ENCODE results near the gene RNPEP.
"Not testable (repeated sequence)": the region's sequence is repeated elsewhere in the genome, so short reads cannot be mapped to it uniquely, and the experiment has no call there.

Gene RNPEP

GRCh38 chr1:201955729-201956143 is 26.7 kb upstream of the RNPEP start:
- TF ChIP-seq POLR2AphosphoS5 (IDR thresholded peaks at IDR 0.05; ENCODE audit: low read depth) = peak; percentile 11; the same call in 1 of the 2 replicates
- TF ChIP-seq, protein P1, sequence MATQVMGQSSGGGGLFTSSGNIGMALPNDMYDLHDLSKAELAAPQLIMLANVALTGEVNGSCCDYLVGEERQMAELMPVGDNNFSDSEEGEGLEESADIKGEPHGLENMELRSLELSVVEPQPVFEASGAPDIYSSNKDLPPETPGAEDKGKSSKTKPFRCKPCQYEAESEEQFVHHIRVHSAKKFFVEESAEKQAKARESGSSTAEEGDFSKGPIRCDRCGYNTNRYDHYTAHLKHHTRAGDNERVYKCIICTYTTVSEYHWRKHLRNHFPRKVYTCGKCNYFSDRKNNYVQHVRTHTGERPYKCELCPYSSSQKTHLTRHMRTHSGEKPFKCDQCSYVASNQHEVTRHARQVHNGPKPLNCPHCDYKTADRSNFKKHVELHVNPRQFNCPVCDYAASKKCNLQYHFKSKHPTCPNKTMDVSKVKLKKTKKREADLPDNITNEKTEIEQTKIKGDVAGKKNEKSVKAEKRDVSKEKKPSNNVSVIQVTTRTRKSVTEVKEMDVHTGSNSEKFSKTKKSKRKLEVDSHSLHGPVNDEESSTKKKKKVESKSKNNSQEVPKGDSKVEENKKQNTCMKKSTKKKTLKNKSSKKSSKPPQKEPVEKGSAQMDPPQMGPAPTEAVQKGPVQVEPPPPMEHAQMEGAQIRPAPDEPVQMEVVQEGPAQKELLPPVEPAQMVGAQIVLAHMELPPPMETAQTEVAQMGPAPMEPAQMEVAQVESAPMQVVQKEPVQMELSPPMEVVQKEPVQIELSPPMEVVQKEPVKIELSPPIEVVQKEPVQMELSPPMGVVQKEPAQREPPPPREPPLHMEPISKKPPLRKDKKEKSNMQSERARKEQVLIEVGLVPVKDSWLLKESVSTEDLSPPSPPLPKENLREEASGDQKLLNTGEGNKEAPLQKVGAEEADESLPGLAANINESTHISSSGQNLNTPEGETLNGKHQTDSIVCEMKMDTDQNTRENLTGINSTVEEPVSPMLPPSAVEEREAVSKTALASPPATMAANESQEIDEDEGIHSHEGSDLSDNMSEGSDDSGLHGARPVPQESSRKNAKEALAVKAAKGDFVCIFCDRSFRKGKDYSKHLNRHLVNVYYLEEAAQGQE (IDR thresholded peaks at IDR 0.05; ENCODE audit: insufficient replicate concordance, low read depth) = no peak
- peak; percentile 7; the same call in 1 of the 2 replicates for TF ChIP-seq SPI1 (IDR thresholded peaks at IDR 0.05; ENCODE audit: borderline replicate concordance, low read depth)
- peak overlapping the region; percentile 88 for H3K27ac ChIP-seq (replicated peaks)
- no peak for DNase-seq (ENCODE audit: low read depth in 1 of 2, low spot score in 1 of 2)
- H3K27me3 ChIP-seq (ENCODE audit: insufficient read depth, poor library complexity, severe bottlenecking) = no peaks in the 10 kb centered on the region
- H3K4me3 ChIP-seq (replicated peaks; ENCODE audit: insufficient read depth, low read length) = peak overlapping the region; percentile 91

DNA sequence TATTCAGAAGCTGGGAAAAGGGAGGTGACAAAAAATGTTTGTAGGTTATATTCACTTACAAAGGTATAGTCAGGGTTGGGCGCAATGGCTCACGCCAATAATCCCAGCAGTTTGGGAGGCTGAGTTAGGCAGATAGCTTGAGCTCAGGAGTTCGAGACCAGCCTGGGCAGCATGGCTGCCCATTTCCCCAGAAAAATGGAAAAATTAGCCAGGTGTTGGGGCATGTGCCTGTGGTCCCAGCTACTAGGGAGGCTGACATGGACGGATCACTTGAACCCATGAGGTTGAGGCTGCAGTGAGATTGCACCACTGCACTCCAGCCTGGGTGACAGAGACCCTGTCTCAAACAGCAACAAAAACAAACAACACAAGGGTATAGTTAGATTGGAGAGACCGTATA is 24.1 kb upstream of the RNPEP start:
- H3K27me3 ChIP-seq (ENCODE audit: insufficient read depth, poor library complexity, severe bottlenecking) = no peaks in the 10 kb centered on the region
- TF ChIP-seq, protein P1 (IDR thresholded peaks at IDR 0.05; ENCODE audit: insufficient replicate concordance, low read depth) = no peak
- TF ChIP-seq GABPA (IDR thresholded peaks at IDR 0.05; ENCODE audit: low read depth) (no peak), CTCF (IDR thresholded peaks at IDR 0.05; ENCODE audit: insufficient read depth, low read length) (no peak)
- DNase-seq (ENCODE audit: low read depth in 1 of 2, low spot score in 1 of 2) = no peak
- H3K27ac ChIP-seq (replicated peaks) = no peak overlapping the region
- H3K4me3 ChIP-seq (replicated peaks; ENCODE audit: insufficient read depth, low read length) = no peak overlapping the region

DNA sequence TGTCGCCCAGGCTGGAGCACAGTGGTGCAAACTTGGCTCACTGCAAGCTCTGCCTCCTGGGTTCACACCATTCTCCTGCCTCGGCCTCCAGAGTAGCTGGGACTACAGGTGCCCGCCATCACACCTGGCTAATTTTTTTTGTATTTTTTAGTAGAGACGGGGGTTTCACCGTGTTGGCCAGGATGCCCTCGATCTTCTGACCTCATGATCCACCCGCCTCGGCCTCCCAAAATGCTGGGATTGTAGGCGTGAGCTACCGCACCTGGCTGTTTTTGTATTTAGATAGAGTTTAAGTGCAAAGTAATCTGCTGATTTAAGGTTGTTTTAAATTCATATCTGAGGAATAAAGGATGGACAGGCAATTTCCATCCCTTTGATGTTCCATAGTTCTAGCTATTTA is 20.1 kb upstream of the RNPEP start:
- not testable (repeated sequence) for H3K27me3 ChIP-seq (ENCODE audit: insufficient read depth, poor library complexity, severe bottlenecking); H3K4me3 ChIP-seq (replicated peaks; ENCODE audit: insufficient read depth, low read length); H3K27ac ChIP-seq (replicated peaks); DNase-seq (ENCODE audit: low read depth in 1 of 2, low spot score in 1 of 2)

DNA sequence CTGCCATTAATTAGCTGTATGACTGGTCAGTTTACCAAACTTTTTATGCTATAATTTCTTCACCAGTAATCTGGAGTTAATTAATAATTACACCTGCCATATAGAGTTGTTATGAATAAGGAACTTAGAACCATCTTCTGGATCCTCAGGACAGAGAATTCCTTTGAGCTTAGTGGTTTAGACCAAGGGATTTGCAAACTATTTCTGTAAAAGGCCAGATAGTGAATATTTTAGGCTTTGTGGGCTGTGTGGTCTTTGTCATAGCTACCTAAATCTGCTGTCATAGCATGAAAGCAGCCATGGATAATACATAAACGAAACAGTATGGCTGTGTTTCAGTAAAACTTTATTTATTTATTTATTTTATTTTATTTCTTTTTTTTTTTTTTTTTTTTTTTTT is 18.2 kb upstream of the RNPEP start:
- Histone ChIP-seq H3K27me3 (ENCODE audit: insufficient read depth, poor library complexity, severe bottlenecking) (no peaks in the 10 kb centered on the region), H3K4me3 (replicated peaks; ENCODE audit: insufficient read depth, low read length) (no peak overlapping the region), H3K27ac (replicated peaks) (no peak overlapping the region)
- DNase-seq (ENCODE audit: low read depth in 1 of 2, low spot score in 1 of 2) = no peak
- no peak for TF ChIP-seq SPI1 (IDR thresholded peaks at IDR 0.05; ENCODE audit: borderline replicate concordance, low read depth)
- TF ChIP-seq CTCF (IDR thresholded peaks at IDR 0.05; ENCODE audit: insufficient read depth, low read length) = no peak
- no peak for TF ChIP-seq POLR2AphosphoS5 (IDR thresholded peaks at IDR 0.05; ENCODE audit: low read depth)
- TF ChIP-seq, protein P1 (IDR thresholded peaks at IDR 0.05; ENCODE audit: insufficient replicate concordance, low read depth) = no peak
- TF ChIP-seq GABPA (IDR thresholded peaks at IDR 0.05; ENCODE audit: low read depth) = no peak

All from HL-60 (cell line).